GM21737 (cell line): ENCODE data around the gene RUNX1.

ENCODE experiments used
- ATAC-seq: cut with Tn5 transposase; IDR thresholded peaks from one replicate; pipeline ENCODE4 v1.9.1; 2021; ENCODE audit warnings: mild to moderate bottlenecking, moderate library complexity; ENCODE audit not compliant: unreplicated experiment

The RUNX1 gene

GRCh38 chr21:34800797-34801518 lies 248.1 kb downstream of the RUNX1 start:
- no peak for ATAC-seq

GRCh38 chr21:34799092-34799491 lies 250.0 kb downstream of the RUNX1 start:
- ATAC-seq: no peak

- no peak for ATAC-seq
Measured at GRCh38 chr21:34797921-34798535, 251.1 kb downstream of the RUNX1 start.

- no peak for ATAC-seq
Measured at GRCh38 chr21:34797201-34797525, 251.9 kb downstream of the RUNX1 start.

- ATAC-seq: no peak
Measured at GRCh38 chr21:34796518-34797200, 252.4 kb downstream of the RUNX1 start.

- no peak for ATAC-seq
Measured at GRCh38 chr21:34795548-34796180, 253.4 kb downstream of the RUNX1 start.

- no peak for ATAC-seq
Measured at GRCh38 chr21:34795175-34795547, 253.9 kb downstream of the RUNX1 start.

GRCh38 chr21:34794686-34795085 lies 254.4 kb downstream of the RUNX1 start:
- no peak for ATAC-seq

- no peak for ATAC-seq
Measured at GRCh38 chr21:34793471-34793870, 255.6 kb downstream of the RUNX1 start.

GRCh38 chr21:34792504-34793089 lies 256.5 kb downstream of the RUNX1 start:
- no peak for ATAC-seq

- no peak for ATAC-seq
Measured at GRCh38 chr21:34791776-34792503, 257.2 kb downstream of the RUNX1 start.

GRCh38 chr21:34790834-34791233 lies 258.3 kb downstream of the RUNX1 start:
- no peak for ATAC-seq

- ATAC-seq: no peak
Measured at GRCh38 chr21:34790341-34790740, 258.8 kb downstream of the RUNX1 start.

GRCh38 chr21:34788879-34789278 lies 260.2 kb downstream of the RUNX1 start:
- no peak for ATAC-seq

- no peak for ATAC-seq
Measured at GRCh38 chr21:34783815-34784214, 265.3 kb downstream of the RUNX1 start.

- no peak for ATAC-seq
Measured at GRCh38 chr21:34782506-34783360, 266.4 kb downstream of the RUNX1 start.

GRCh38 chr21:34781526-34781925 lies 267.6 kb downstream of the RUNX1 start:
- ATAC-seq: no peak

GRCh38 chr21:34779860-34780259 lies 269.2 kb downstream of the RUNX1 start:
- ATAC-seq: no peak

GRCh38 chr21:34775793-34776192 lies 273.3 kb downstream of the RUNX1 start:
- ATAC-seq: no peak

- no peak for ATAC-seq
Measured at GRCh38 chr21:34774750-34775149, 274.4 kb downstream of the RUNX1 start.
